ENCODE measurements around the gene ZBTB3.
A peak's percentile ranks its signal among the peaks of the same experiment; 100 is the strongest.
"Not testable (repeated sequence)": the region's sequence is repeated elsewhere in the genome, so short reads cannot be mapped to it uniquely, and the experiment has no call there.

ZBTB3 gene

GRCh38 chr11:62757846-62758788 lies 4.2 kb upstream of the ZBTB3 start:
- no peak for DNase-seq (ENCODE audit: low read depth in 2 of 3, low spot score in 2 of 3)

- DNase-seq (ENCODE audit: low read depth in 2 of 3, low spot score in 2 of 3), result no peak
Measured at GRCh38 chr11:62755086-62755615, 1.2 kb upstream of the ZBTB3 start.

- DNase-seq (ENCODE audit: low read depth in 2 of 3, low spot score in 2 of 3), result no peak
Measured at GRCh38 chr11:62752994-62753735, 795 bp downstream of the ZBTB3 start.

GRCh38 chr11:62752177-62752785 lies 1.7 kb downstream of the ZBTB3 start:
- DNase-seq (ENCODE audit: low read depth in 2 of 3, low spot score in 2 of 3), result no peak

GRCh38 chr11:62749931-62750330 lies 4.0 kb downstream of the ZBTB3 start:
- DNase-seq (ENCODE audit: low read depth in 2 of 3, low spot score in 2 of 3), result not testable (repeated sequence)

GRCh38 chr11:62747475-62748160 lies 6.3 kb downstream of the ZBTB3 start:
- DNase-seq (ENCODE audit: low read depth in 2 of 3, low spot score in 2 of 3), result no peak

GRCh38 chr11:62737196-62737595 lies 16.8 kb downstream of the ZBTB3 start:
- no peak for DNase-seq (ENCODE audit: low read depth in 2 of 3, low spot score in 2 of 3)

- no peak for DNase-seq (ENCODE audit: low read depth in 2 of 3, low spot score in 2 of 3)
Measured at GRCh38 chr11:62732830-62733229, 21.1 kb downstream of the ZBTB3 start.

- DNase-seq (ENCODE audit: low read depth in 2 of 3, low spot score in 2 of 3), result not testable (repeated sequence)
Measured at GRCh38 chr11:62730076-62730475, 23.9 kb downstream of the ZBTB3 start.

GRCh38 chr11:62728171-62728988 lies 25.6 kb downstream of the ZBTB3 start, which contains the start of gene TTC9C:
TSS of gene TTC9C (plus strand) at chr11:62728486. CDS start at chr11:62728849, 363 bp downstream.
- DNase-seq (ENCODE audit: low read depth in 2 of 3, low spot score in 2 of 3), result peak; percentile 54 to 67 (median 61)

GRCh38 chr11:62727872-62728170 lies 26.1 kb downstream of the ZBTB3 start:
- peak in 2 of 3 experiments; percentile 44 to 61 for DNase-seq (ENCODE audit: low read depth in 2 of 3, low spot score in 2 of 3)

- peak; percentile 91 to 99 (median 93) for DNase-seq (ENCODE audit: low read depth in 2 of 3, low spot score in 2 of 3)
Measured at GRCh38 chr11:62727165-62727871, 26.6 kb downstream of the ZBTB3 start, which contains the start of gene HNRNPUL2. TSS of gene HNRNPUL2 (minus strand) at chr11:62727457. CDS start at chr11:62727156, 301 bp downstream.

- DNase-seq (ENCODE audit: low read depth in 2 of 3, low spot score in 2 of 3), result no peak
Measured at GRCh38 chr11:62726915-62727164, 27.1 kb downstream of the ZBTB3 start.

- no peak for DNase-seq (ENCODE audit: low read depth in 2 of 3, low spot score in 2 of 3)
Measured at GRCh38 chr11:62726156-62726914, 27.6 kb downstream of the ZBTB3 start.

GRCh38 chr11:62725646-62726045 lies 28.3 kb downstream of the ZBTB3 start:
- no peak for DNase-seq (ENCODE audit: low read depth in 2 of 3, low spot score in 2 of 3)

GRCh38 chr11:62724171-62724570 lies 29.8 kb downstream of the ZBTB3 start:
- DNase-seq (ENCODE audit: low read depth in 2 of 3, low spot score in 2 of 3), result no peak

GRCh38 chr11:62721994-62722393 lies 32.0 kb downstream of the ZBTB3 start:
- DNase-seq (ENCODE audit: low read depth in 2 of 3, low spot score in 2 of 3), result no peak

- DNase-seq (ENCODE audit: low read depth in 2 of 3, low spot score in 2 of 3), result no peak
Measured at GRCh38 chr11:62719302-62719978, 34.5 kb downstream of the ZBTB3 start.
